Dendritic cell treated with granulocyte-macrophage colony-stimulating factor and Interleukin-4, amounts not matched to agents 40 ng/mL and 50 ng/mL, for 4 days (primary cell): ENCODE results near the gene RTL9.
"Not testable (repeated sequence)": the region's sequence is repeated elsewhere in the genome, so short reads cannot be mapped to it uniquely, and the experiment has no call there.

Experiments used
- H3K27ac Mint-ChIP-seq: one replicate; pipeline ENCODE4 v1.8.0; 2022; ENCODE audit warnings: mild to moderate bottlenecking, mixed read lengths
- H3K27me3 Mint-ChIP-seq: one replicate; pipeline ENCODE4 v1.8.0; 2022; ENCODE audit warnings: mild to moderate bottlenecking, mixed read lengths
- H3K36me3 Mint-ChIP-seq: one replicate; pipeline ENCODE4 v1.8.0; 2022; ENCODE audit warnings: low read depth, mixed read lengths
- H3K4me1 Mint-ChIP-seq: one replicate; pipeline ENCODE4 v1.8.0; 2022; ENCODE audit warnings: low read depth, mixed read lengths
- H3K4me3 Mint-ChIP-seq: one replicate; pipeline ENCODE4 v1.8.0; 2022; ENCODE audit warnings: mild to moderate bottlenecking, moderate library complexity, mixed read lengths
- H3K9me3 Mint-ChIP-seq: one replicate; pipeline ENCODE4 v1.8.0; 2022; ENCODE audit warnings: mixed read lengths
- intact Hi-C: fragments of 100-400 bp; cut with micrococcal nuclease; formaldehyde crosslinking; loops from one replicate; pipeline ENCODE4 v1.15.0; 2022

The RTL9 gene

GRCh38 chrX:110322603-110323002 lies 36.0 kb upstream of the RTL9 start:
- H3K36me3 Mint-ChIP-seq, result peaks cover 9% of the 10 kb centered on the region
- intact Hi-C loops, result no loop called here
- H3K9me3 Mint-ChIP-seq, result no peaks in the 10 kb centered on the region
- no peak overlapping the region for H3K27ac Mint-ChIP-seq
- H3K4me3 Mint-ChIP-seq, result no peak overlapping the region
- peaks cover 1% of the 10 kb centered on the region for H3K27me3 Mint-ChIP-seq
- no peaks in the 10 kb centered on the region for H3K4me1 Mint-ChIP-seq

- Mint-ChIP-seq H3K27ac (no peak overlapping the region), H3K27me3 (no peaks in the 10 kb centered on the region), H3K36me3 (no peaks in the 10 kb centered on the region), H3K4me1 (no peaks in the 10 kb centered on the region), H3K4me3 (no peak overlapping the region), H3K9me3 (no peaks in the 10 kb centered on the region)
- intact Hi-C loops, result no loop called here
Observed at GRCh38 chrX:110326712-110327111, 31.9 kb upstream of the RTL9 start.

- Mint-ChIP-seq H3K27me3 (no peaks in the 10 kb centered on the region), H3K4me3 (no peak overlapping the region), H3K4me1 (no peaks in the 10 kb centered on the region), H3K27ac (no peak overlapping the region), H3K36me3 (no peaks in the 10 kb centered on the region), H3K9me3 (no peaks in the 10 kb centered on the region)
- intact Hi-C loops, result no loop called here
Observed at GRCh38 chrX:110327336-110327735, 31.3 kb upstream of the RTL9 start.

GRCh38 chrX:110328613-110329012 lies 30.0 kb upstream of the RTL9 start:
- H3K27me3 Mint-ChIP-seq, intact Hi-C loops, H3K4me1 Mint-ChIP-seq, H3K27ac Mint-ChIP-seq, H3K36me3 Mint-ChIP-seq, H3K4me3 Mint-ChIP-seq, H3K9me3 Mint-ChIP-seq: not testable (repeated sequence)

- no peak overlapping the region for H3K4me3 Mint-ChIP-seq
- H3K4me1 Mint-ChIP-seq, result no peaks in the 10 kb centered on the region
- H3K36me3 Mint-ChIP-seq, result no peaks in the 10 kb centered on the region
- intact Hi-C loops, result no loop called here
- H3K9me3 Mint-ChIP-seq, result no peaks in the 10 kb centered on the region
- no peak overlapping the region for H3K27ac Mint-ChIP-seq
- no peaks in the 10 kb centered on the region for H3K27me3 Mint-ChIP-seq
Observed at GRCh38 chrX:110331444-110332030, 27.1 kb upstream of the RTL9 start.

- H3K36me3 Mint-ChIP-seq, H3K4me1 Mint-ChIP-seq, H3K27ac Mint-ChIP-seq, H3K27me3 Mint-ChIP-seq, H3K9me3 Mint-ChIP-seq, intact Hi-C loops, H3K4me3 Mint-ChIP-seq: not testable (repeated sequence)
Observed at GRCh38 chrX:110333458-110333857, 25.2 kb upstream of the RTL9 start.

GRCh38 chrX:110338935-110339334 lies 19.7 kb upstream of the RTL9 start:
- H3K4me3 Mint-ChIP-seq, result no peak overlapping the region
- no peaks in the 10 kb centered on the region for H3K27me3 Mint-ChIP-seq
- H3K4me1 Mint-ChIP-seq, result peaks cover 5% of the 10 kb centered on the region
- no peaks in the 10 kb centered on the region for H3K36me3 Mint-ChIP-seq
- intact Hi-C loops, result no loop called here
- H3K9me3 Mint-ChIP-seq, result no peaks in the 10 kb centered on the region
- no peak overlapping the region for H3K27ac Mint-ChIP-seq

- intact Hi-C loops, result no loop called here
- Mint-ChIP-seq H3K36me3 (no peaks in the 10 kb centered on the region), H3K9me3 (no peaks in the 10 kb centered on the region), H3K4me1 (peaks cover 5% of the 10 kb centered on the region), H3K4me3 (no peak overlapping the region), H3K27ac (no peak overlapping the region), H3K27me3 (no peaks in the 10 kb centered on the region)
Observed at GRCh38 chrX:110341189-110342035, 17.2 kb upstream of the RTL9 start.

GRCh38 chrX:110346681-110347080 lies 12.0 kb upstream of the RTL9 start:
- H3K36me3 Mint-ChIP-seq, result no peaks in the 10 kb centered on the region
- no peak overlapping the region for H3K27ac Mint-ChIP-seq
- intact Hi-C loops, result no loop called here
- no peaks in the 10 kb centered on the region for H3K9me3 Mint-ChIP-seq
- H3K4me3 Mint-ChIP-seq, result no peak overlapping the region
- no peaks in the 10 kb centered on the region for H3K27me3 Mint-ChIP-seq
- H3K4me1 Mint-ChIP-seq, result no peaks in the 10 kb centered on the region

GRCh38 chrX:110359273-110359672 lies 625 bp downstream of the RTL9 start:
- intact Hi-C loops, result no loop called here

GRCh38 chrX:110363244-110363643 lies 4.6 kb downstream of the RTL9 start:
- Mint-ChIP-seq H3K9me3 (no peaks in the 10 kb centered on the region), H3K27ac (no peak overlapping the region), H3K4me1 (no peaks in the 10 kb centered on the region), H3K4me3 (no peak overlapping the region), H3K27me3 (no peaks in the 10 kb centered on the region), H3K36me3 (no peaks in the 10 kb centered on the region)
- intact Hi-C loops, result no loop called here

More at GRCh38 chrX:110359273-110359672, 625 bp downstream of the RTL9 start:
- no peak overlapping the region for H3K27ac Mint-ChIP-seq
- no peaks in the 10 kb centered on the region for H3K36me3 Mint-ChIP-seq
- H3K4me1 Mint-ChIP-seq, result no peaks in the 10 kb centered on the region
- H3K27me3 Mint-ChIP-seq, result no peaks in the 10 kb centered on the region
- no peaks in the 10 kb centered on the region for H3K9me3 Mint-ChIP-seq
- no peak overlapping the region for H3K4me3 Mint-ChIP-seq

GRCh38 chrX:110373310-110373709 lies 14.7 kb downstream of the RTL9 start:
- Mint-ChIP-seq H3K27ac (no peak overlapping the region), H3K9me3 (no peaks in the 10 kb centered on the region), H3K4me1 (no peaks in the 10 kb centered on the region), H3K27me3 (no peaks in the 10 kb centered on the region), H3K36me3 (no peaks in the 10 kb centered on the region), H3K4me3 (no peak overlapping the region)
- intact Hi-C loops, result no loop called here

- no peaks in the 10 kb centered on the region for H3K4me1 Mint-ChIP-seq
- H3K9me3 Mint-ChIP-seq, result no peaks in the 10 kb centered on the region
- no peaks in the 10 kb centered on the region for H3K36me3 Mint-ChIP-seq
- no peak overlapping the region for H3K4me3 Mint-ChIP-seq
- no peaks in the 10 kb centered on the region for H3K27me3 Mint-ChIP-seq
- H3K27ac Mint-ChIP-seq, result no peak overlapping the region
- intact Hi-C loops, result no loop called here
Observed at GRCh38 chrX:110374559-110374958, 15.9 kb downstream of the RTL9 start.

- intact Hi-C loops, result no loop called here
- Mint-ChIP-seq H3K4me3 (no peak overlapping the region), H3K36me3 (no peaks in the 10 kb centered on the region), H3K27ac (no peak overlapping the region), H3K4me1 (no peaks in the 10 kb centered on the region), H3K9me3 (no peaks in the 10 kb centered on the region), H3K27me3 (no peaks in the 10 kb centered on the region)
Observed at GRCh38 chrX:110381216-110381615, 22.6 kb downstream of the RTL9 start.

- Mint-ChIP-seq H3K27me3 (no peaks in the 10 kb centered on the region), H3K27ac (no peak overlapping the region), H3K9me3 (no peaks in the 10 kb centered on the region), H3K4me1 (no peaks in the 10 kb centered on the region), H3K4me3 (no peak overlapping the region), H3K36me3 (no peaks in the 10 kb centered on the region)
- intact Hi-C loops, result no loop called here
Observed at GRCh38 chrX:110383414-110383813, 24.8 kb downstream of the RTL9 start.
